Left hindlimb (tissue), 1 donor: Measurements from ENCODE around the gene EPS8L2.

Experiments used
- DNase-seq: peaks from one replicate; pipeline ENCODE4 v3.0.0-alpha.2; 2018

The EPS8L2 gene

DNA sequence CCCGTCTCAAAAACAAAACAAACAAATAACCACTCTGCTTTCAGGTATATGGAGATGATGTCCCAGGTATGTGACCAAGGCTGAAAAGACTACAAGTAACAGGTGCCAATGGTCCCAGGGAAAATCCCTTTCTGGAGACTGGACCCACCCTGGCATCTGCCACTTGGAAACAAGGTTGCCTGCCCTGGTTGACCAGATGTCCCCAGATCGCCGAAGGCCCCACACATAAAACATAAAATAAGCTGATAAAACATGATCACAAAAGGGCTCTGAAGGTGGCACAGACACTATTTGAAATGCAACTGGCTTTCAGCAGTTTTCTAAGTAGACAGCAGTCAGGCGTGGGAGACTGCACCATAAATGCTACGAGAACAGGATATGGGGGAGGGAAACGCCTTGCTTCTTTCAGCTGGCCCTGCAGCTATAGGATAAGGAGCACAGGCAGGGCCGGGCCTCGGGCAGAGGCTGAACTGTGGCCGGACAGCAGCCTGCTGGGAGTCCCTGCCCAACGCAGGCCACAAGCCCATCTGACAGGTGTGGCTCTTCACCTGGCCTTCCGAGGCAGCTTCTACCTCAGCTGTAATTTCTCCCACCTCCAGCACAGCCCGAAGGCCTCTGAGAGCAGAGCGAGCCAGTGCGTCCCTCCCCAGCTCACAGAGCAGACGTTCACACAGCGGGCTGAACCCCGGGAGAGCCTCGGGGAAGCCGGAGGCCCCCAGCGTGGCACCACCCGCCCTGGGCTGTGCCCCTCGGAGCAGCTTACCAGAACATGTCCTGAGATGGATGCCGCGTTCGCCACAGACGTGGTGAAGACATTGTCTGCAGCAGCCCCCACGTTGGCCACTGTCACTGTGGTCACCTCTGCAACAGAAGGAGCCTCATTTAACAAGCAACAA lies 15.0 kb upstream of the EPS8L2 start:
- DNase-seq: no peak

DNA sequence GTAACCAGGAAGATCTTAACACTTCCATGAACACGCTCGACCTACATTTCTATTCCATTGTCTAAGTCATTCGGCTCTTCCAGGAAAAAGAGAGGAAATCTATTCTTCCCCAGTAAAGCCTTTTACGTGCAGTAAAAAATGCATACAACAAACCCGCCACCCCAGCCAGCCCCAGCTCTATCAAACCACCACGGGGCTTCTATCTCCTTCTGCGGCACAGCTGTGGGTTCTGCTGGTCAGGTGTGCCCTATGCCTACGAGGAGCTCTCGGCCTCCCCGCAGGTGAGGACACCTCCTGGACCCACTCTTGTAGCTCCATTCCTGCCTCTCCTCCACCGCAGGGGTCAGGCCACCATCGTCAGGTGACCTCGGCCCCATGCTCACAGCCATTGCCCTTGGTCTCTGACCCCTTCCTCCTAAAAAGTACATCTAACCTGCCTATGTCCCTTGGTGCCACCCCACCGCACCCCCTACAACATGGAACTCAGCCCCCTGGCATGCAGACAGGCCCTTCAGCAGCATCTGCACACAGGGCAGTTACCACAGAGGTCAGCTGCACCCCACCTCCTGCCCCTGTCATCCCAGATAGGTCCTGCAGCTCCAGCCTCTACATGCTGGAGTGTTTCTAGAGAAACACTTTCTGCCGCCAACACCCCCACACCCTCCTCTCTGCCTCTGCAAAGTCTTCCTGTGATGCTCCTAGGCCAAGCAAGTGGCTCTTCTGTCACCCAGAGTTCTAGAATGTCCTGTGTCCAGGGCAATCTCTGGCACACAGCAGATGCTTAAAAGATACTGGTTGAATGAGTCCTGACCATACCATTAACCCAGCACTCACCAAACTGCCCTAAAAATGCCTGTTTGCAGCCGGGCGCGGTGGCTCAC lies 14.1 kb upstream of the EPS8L2 start:
- DNase-seq: no peak

DNA sequence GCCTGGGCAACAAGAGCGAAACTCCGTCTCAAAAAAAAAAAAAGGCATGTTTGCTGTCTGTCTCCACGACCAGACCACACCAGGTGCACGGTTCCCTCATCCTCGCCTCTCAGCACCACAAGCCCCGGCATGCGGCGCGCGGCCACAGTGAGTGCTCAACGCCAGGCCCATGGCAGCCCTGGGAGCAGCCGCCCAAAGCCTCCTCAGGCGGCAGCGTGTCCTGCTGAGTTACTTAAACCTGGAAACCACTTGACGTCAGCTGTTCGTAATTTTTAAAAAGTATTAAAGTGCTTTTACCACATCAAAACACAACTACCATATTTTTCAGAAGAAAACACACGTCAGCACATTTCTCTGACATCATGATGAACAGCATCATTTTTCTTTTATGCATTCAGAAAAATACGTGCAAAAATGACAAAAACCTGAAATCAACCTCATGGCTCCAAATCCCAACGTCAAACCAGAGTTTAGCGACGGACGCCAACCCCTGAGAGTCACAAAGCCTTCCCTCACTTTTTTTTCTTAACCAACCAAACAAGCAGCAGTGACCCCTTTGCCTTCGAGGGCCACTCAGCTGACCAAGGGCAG lies 13.1 kb upstream of the EPS8L2 start:
- DNase-seq: no peak

DNA sequence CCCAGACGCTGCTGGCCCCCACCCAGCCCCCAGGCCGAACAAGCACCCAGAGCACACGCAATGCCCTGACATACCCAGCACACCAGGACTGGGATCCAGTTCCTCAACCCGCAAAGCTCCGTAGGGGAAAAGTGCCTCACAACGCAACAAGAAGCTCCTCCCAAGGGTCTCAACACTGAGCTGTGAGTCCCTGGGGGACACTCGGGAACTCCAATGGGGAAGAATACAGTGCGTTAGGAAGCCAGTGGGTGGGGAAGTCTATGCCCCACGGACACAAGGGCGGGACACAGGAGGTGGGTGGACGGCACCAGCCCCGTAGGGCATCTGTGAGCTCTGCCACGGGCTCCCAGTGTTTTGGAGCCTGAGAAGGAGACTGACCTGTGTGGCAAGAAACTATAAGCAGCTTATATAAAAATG lies 12.6 kb upstream of the EPS8L2 start:
- DNase-seq: no peak

DNA sequence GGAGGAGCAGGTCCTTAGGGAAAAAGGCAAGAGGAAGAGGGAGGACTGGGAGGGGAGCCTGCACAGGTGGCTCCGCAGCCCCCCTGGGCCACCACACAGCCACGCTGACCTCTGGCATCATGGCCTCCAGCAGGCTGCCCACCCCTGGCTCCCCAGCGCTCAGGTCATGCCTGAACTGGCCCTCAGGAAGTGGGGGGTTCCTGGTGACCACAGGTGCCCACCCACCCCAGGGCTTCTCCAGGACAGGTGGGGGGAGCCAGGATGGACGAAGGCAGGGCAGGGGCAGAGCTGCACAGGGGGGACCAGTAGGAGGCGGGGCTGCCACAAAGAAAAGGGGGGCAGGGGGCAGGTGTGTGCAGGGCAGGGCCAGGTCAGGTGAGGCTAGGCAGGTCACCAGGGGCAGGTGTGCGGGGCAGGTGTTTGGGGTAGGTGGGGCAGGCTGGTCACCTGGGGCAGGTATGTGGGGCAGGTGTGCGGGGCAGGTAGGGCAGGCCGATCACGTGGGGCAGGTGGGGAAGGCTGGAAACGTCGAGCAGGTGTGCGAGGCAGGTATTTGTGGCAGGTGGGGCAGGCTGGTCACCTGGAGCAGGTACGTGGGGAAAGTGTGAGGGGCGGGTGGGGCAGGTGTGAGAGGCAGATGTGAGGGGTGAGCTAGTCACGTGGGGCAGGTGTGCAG lies 12.0 kb upstream of the EPS8L2 start:
- no peak for DNase-seq

DNA sequence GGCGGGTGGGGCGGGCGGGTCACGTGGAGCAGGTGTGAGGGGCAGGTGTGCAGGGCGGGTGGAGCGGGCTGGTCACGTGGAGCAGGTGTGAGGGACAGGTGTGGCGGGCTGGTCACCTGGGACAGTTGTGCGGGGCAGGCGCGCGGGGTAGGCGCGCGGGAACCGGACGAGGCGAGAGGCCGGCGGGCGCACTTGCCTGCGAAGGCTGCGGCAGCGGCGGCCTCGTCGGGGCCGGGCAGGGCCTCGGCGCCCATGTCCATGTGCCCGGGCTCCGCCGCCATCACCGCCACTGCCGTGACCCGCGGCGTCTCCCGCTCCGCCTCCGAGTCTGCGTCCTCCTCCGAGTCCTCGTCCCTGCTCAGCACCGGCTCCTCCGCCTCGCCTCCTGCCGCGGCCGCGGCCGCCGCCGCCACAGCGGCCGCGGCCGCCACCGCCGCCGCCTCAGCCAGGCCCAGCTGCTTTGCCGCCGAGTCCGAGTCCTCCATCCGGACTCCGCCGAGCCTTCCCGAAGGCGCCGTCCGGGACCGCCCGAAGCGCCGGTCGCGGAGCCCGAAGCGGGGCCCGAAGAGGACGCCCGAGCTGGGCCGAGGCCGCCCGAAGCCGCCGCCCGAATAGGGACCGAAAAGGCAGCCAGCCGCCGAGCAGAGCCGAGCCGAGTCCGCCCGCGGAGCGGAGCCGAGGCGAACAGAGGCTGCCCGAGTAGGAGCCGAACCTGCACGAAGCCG lies 11.3 kb upstream of the EPS8L2 start, which contains the start of gene DEAF1:
Gene DEAF1, minus strand, starts transcription at position 660 of the 725 bp plus-strand sequence. Its CDS starts 175 bp downstream, at position 485.
- DNase-seq: peak; percentile 99

DNA sequence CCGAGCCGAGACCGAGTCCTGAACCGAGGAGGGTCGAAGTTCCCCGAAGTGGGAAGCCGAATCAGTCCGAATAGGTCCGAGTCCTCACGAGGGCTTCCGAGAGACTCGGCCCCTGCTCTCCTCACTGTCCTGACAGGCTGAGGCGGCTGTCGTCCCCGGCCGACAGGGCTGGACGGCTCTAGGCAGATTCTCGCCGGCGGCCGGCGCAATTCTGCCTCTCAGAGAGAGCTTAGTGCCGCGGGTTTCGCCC lies 10.8 kb upstream of the EPS8L2 start:
- DNase-seq: no peak

DNA sequence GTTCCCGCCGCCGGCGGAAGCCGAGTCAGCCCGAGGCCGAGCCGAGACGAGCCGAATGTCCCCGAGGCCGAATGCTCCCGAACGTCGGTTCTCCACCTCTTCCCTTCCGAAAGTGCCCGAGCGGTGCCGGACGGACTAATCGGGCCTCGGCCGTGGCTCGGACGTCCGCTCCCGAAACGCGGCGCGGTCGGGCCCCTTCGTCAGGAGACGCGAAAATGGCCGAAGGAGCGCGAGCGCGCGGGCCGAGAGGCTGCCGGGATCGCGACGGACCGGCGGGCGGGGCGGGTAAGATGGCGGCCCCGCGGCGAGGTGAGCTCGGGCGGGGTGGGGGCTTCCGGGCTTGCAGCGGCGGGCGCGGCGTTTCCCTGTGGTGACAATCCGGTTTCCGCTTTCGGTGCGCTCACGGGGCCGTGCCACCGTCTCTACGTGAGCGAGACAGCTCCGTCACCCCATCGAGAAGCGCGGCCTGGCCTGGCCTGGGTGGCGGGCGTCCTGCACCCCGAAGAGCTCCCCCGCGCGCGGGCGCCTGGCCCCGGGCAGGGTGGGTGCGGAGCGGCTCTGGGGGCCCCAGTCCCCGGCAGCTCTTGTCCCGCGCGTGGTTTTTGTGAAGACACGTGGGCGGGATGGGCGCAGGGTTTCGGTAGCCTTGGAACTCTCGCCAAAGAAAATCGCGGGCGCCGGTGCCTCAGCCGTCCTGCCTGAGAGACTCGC lies 10.3 kb upstream of the EPS8L2 start, which contains the start of gene TMEM80:
Gene TMEM80, plus strand, starts transcription at position 279 of the 711 bp plus-strand sequence. Its CDS starts 12 bp downstream, at position 291.
- peak; percentile 99 for DNase-seq

DNA sequence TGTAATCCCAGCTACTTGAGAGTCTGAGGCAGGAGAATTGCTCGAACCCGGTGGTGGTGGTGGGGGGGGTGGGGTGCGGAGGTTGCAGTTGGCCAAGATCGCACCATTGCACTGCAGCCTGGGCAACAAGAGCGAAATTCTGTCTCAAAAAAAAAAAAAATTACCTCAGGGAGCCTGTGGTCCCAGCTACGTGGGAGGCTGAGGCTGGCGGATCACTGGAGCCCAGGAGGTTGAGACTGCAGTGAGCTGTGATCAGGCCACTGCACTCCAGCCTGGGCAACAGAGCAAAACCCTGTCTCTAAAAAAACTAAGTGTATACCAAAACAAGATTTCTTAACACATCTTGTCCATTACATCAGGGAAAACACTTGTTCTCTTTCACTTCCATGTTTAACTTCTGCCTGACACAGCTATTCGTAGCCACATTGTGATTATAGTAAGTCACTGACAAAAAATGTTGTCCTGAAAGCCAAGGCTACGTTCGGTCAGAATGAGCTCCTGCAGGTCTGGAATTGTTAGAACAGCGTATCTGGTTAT lies 9.0 kb upstream of the EPS8L2 start:
- DNase-seq: no peak

DNA sequence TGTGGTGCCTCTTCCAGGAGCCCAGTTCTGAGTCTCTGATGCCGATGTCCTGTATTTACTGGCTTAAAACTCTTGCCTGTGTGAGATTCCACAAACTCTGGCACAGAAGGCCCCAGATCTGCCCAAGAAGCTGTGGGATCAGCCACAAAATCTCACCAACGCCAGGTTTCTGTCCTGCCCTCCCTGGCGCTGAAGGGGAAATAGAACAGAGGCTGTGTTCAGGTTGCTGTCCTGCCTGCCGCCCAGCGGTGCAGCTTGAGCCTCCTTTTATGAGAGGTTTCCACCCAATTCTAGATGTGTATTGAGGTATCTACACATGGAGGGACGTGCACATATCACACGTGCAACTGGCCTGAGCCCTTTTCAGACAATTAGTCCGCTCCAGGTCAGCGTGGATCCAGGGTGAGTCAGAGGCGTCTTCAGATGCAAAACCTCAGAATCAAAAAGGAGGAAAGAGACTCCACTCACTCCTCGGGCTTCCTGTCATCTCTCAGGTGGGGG lies 8.2 kb upstream of the EPS8L2 start:
- DNase-seq: no peak

DNA sequence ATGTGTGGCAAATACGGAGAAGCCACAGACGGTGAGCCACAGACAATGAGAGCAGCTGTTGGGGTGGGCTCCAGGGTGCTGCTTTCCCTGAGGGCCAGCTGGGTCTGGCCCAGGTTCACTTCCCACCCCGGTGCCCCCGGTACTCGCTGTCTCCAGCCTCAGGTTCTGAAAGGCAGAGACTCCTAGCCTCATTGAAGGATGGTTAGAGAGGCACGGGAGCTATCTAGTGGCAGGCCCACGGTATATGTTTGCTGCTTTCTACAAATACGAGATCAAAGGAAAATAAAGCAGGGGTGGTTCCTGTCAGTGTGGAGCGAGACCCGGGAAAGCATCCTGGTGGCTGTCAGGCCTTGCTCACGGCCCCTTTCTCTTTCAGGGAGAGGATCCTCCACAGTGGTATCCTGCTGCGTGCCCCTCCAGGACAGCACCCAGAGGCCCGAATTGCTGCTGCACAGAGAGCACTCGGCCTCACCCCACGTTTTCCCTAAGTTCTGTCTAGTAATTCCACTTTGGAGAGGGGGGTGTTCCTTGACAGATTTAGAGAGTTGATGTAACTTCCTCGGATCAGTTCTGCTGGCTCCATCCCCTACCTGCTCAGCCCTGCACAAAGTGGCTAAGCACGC lies 7.4 kb upstream of the EPS8L2 start:
- DNase-seq: no peak

DNA sequence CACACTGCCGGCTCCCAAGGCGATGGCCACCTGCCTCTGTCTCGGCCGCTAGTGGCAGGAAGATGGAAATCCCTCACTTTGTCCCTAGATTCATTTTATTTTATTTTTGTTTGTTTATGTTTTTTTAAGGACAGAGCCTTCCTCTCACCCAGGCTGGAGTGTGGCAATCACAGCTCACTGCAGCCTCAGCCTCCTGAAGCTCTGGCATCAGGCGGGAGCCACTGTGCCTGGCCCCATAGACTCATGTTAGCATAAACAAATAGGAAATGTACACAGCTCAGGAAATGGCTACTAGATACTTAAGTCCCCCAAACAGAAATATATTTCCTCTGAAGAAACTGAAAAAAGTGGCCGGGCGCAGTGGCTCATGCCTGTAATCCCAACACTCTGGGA lies 6.9 kb upstream of the EPS8L2 start:
- DNase-seq: no peak

DNA sequence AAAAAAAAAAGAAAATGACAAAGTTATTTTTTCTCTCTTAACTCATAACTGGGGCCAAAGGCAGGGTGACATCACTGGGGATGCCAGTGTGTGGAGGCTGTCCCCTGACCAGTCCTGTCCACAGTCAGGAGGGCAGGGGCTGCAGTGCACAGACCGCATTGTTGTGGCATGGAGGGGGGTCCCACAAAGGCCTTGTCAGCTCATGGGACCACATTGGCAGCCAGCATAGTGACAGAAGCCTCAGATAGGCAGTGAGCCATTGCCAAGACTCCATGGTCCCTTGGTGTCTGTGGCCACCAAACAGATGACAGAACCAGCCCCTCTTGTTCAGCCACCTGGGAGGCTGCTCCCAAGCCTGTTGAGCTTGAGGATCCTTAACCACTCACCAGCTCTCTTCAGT lies 6.3 kb upstream of the EPS8L2 start:
- DNase-seq: no peak

DNA sequence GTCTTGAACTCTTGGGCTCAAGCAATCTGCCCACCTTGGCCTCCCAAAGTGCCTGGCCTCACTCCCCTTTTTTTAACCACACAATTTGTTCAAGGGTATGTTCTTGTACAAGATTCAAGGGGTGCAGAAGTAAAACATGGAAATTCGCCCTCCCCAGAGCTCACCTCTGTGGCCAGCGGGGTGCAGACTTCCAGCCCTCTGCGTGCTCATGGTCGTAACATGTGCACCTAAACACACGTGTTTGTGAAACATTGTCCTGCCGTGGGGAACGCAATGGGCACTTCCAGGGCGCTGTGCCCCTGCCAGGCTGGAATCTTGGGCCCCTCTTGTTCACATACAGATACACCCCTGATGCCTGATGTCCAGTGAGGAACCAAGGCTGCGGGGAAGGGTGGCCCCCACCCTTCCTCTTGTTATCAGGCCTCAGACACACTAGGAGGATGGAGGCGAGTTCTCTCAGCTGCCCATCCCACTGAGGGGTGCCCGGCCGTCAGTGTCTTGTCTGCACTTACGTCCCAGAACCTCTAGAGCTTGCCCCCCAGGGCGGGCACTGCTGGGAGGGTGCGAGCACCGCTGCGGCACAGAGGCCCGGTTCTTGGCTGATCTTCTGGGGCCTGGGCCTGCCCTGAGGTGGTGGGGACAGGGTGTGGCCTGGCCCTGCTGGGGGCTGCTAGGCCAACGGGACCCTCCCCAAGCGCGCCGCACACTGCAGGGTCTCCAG lies 4.1 kb upstream of the EPS8L2 start:
- no peak for DNase-seq

DNA sequence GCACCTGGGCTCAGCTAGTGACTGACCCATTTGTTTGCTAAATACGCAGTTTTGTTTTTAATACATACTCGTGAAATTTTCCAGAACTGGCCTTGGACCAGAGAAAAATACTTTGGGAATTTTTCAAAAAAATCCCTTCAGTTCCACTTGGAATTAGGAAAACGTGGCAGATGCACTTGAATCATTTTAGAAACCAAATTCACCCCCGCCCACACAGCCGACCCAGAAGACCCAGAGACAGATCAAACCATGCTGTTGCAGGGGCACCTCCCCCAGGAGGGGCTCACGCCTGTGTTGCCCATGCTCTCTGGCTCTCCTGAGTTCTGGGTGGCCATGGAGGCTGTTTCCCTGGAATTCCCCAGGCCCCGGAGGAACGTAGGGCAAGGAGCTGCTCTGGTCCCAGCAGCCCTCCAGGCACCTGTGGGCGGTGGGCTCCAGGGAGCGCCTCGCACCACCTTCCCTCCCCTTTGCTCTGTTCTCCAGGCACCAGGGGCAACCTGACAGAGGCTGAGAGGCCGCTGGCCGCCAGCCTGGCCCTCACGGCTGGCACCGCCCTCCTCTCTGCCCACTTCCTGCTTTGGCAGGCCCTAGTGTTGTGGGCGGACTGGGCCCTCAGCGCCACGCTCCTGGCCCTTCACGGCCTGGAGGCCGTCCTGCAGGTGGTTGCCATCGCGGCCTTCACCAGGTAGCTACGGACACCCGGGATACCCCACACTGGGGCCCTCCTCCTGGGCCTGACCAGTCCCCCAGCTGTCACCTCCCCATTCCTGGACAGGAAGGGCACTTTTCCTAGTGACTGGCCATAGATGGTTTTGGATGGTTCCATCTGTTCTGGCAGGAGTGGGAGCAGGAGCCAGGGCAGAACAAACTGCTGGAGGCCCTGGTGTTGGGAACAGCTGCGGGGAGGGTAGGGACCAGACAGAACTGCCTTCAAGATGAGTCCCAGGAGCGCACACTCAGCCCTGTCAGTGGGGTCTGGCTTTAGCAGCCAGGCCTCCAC lies 3.3 kb upstream of the EPS8L2 start:
- no peak for DNase-seq

DNA sequence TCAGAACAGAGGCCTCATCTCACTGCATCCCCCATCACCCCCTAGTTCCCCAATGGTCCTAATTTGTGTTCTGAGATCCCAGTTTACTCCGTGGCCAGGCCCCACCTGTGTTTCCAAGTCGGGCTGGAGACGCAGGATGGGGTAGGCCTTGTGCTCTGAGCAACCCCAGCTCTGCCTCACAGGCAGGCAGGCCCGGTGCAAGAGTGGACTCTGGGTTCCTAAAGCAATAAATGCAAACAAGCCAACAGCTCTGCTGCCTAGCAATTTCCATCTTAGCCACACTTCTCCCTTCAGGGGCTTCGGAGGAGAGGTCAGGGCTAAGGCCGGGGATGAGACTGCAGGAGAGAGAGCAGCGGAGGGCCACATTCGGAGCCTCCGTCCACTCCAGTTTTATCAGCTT lies 2.5 kb upstream of the EPS8L2 start:
- no peak for DNase-seq

DNA sequence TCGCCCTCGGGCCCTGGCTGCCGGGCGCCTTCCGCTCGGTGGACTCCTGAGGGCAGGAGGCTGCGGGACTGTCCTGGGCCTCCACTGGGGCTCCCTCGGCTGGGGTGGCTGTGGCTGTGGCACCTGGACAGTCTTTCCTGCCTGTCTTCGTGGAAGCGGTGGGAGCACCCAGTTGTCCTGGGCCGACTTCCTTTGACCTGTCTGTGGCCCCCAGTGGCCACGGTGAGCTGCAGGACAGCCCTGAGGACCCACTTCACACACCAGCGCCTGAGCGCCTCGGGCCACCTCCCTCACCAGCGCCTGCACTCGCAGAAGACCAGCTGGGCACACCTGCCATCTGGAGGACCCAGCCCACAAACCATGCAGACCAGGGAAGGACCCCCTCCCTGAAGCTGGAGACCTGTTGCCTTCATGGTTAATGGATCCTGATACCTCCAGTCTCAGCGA lies 1.8 kb upstream of the EPS8L2 start:
- no peak for DNase-seq
